ENCODE measurements around the gene SPDYE4. TPM values are rescaled to one million over a fixed set of nuclear protein-coding genes. Genes with fewer than 3 reads are reported as not detected.

Gene SPDYE4
- polyA plus RNA-seq, 1 of the 3 experiments (the other 2 are of a cell fraction): not detected

DNA sequence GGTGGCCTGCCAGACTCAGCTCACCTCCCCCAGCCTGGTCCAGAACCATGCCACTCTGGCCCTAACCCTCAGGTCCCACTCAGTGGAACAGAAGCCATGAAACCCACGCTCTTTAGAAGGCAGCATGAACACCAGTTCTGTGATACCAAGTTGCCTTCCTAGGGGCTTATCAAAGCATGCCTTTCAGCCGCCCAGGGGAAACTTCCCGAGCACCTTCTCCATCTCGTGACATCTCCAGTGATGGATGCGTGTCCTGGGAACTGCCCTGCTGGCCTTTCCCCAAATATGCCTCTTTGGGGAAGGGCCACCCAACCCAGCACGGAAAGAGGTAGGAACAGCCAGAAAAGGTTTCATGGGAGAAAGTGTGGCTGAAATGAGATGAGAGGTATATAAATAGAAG is 22.0 kb downstream of the SPDYE4 start (continued):
- TF ChIP-seq JUND (IDR thresholded peaks at IDR 0.05): no peak
- TF ChIP-seq, protein P1, sequence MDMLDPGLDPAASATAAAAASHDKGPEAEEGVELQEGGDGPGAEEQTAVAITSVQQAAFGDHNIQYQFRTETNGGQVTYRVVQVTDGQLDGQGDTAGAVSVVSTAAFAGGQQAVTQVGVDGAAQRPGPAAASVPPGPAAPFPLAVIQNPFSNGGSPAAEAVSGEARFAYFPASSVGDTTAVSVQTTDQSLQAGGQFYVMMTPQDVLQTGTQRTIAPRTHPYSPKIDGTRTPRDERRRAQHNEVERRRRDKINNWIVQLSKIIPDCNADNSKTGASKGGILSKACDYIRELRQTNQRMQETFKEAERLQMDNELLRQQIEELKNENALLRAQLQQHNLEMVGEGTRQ (IDR thresholded peaks at IDR 0.05; ENCODE audit: borderline replicate concordance, low read depth, low read length): no peak
- TF ChIP-seq, protein P2, sequence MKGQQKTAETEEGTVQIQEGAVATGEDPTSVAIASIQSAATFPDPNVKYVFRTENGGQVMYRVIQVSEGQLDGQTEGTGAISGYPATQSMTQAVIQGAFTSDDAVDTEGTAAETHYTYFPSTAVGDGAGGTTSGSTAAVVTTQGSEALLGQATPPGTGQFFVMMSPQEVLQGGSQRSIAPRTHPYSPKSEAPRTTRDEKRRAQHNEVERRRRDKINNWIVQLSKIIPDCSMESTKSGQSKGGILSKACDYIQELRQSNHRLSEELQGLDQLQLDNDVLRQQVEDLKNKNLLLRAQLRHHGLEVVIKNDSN (IDR thresholded peaks at IDR 0.05; ENCODE audit: borderline replicate concordance, low read depth): no peak
- TF ChIP-seq YY1 (IDR thresholded peaks at IDR 0.05; ENCODE audit: low read depth): no peak
- TF ChIP-seq, protein P3, sequence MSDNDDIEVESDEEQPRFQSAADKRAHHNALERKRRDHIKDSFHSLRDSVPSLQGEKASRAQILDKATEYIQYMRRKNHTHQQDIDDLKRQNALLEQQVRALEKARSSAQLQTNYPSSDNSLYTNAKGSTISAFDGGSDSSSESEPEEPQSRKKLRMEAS (IDR thresholded peaks at IDR 0.05; ENCODE audit: low read depth): no peak

DNA sequence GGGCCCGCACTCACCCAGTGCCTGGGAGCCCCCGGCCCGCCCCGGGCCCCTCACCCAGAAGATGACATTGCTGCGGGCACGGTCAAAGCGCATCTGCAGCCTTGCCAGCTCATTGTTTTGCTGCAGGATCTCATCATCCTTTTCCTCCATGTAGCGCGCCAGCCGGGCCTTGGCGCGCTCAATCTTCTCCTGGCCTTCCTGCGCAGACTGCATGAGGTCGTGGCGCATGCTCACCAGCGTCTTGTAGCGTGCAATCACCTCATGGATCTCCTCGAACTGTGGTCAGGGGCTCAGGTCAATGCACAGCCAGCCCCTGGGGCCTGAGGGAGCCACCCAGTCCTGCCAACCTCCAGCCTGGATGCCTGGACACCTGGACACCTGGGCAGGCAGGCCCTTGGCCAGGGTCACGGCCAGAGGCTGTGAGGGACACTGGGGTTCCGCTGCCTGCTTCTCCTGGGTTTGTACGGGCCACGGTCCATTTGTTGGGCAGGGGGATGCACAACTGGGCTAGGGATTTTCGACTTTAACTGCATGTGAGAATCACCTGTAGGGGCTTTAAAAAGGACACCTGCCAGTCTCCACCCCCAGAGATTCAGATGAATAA is 22.9 kb downstream of the SPDYE4 start:
- Histone ChIP-seq H3F3A (replicated peaks; ENCODE audit: insufficient read depth) (no peaks in the 10 kb centered on the region), H3K27me3 (ENCODE audit: insufficient read depth) (no peaks in the 10 kb centered on the region), H3K4me2 (no peak overlapping the region), H3K9me3 (no peaks in the 10 kb centered on the region), H3K27ac (ENCODE audit: low read depth in 2 of 2, low read length in 1 of 2) (no peak overlapping the region), H3K9me2 (no peaks in the 10 kb centered on the region), H3K79me2 (ENCODE audit: insufficient read depth) (no peaks in the 10 kb centered on the region), H3K36me3 (replicated peaks in 1 of 2; ENCODE audit: control insufficient read depth in 1 of 2, insufficient read depth in 2 of 2, low read length in 1 of 2) (no peaks in the 10 kb centered on the region), H3K4me1 (ENCODE audit: control insufficient read depth in 1 of 2, insufficient read depth in 2 of 2, low read depth in 1 of 2, low read length in 1 of 2) (no peaks in the 10 kb centered on the region; a peak in 1 of 4 replicates), H4K20me1 (ENCODE audit: insufficient read depth) (no peaks in the 10 kb centered on the region), H3K9ac (no peak overlapping the region), H2AFZ (ENCODE audit: low read depth) (no peak overlapping the region), H3K4me3 (ENCODE audit: low read depth in 2 of 2, low read length in 1 of 2) (no peak overlapping the region)
- ChIA-PET CTCF (interaction anchor here (1.7 kb wide), 1 partner anchor 84 kb away, joined by 4 read pairs; no protein-coding TSS in a partner anchor), POLR2A (no interaction called here)
- TF ChIP-seq, protein P4, sequence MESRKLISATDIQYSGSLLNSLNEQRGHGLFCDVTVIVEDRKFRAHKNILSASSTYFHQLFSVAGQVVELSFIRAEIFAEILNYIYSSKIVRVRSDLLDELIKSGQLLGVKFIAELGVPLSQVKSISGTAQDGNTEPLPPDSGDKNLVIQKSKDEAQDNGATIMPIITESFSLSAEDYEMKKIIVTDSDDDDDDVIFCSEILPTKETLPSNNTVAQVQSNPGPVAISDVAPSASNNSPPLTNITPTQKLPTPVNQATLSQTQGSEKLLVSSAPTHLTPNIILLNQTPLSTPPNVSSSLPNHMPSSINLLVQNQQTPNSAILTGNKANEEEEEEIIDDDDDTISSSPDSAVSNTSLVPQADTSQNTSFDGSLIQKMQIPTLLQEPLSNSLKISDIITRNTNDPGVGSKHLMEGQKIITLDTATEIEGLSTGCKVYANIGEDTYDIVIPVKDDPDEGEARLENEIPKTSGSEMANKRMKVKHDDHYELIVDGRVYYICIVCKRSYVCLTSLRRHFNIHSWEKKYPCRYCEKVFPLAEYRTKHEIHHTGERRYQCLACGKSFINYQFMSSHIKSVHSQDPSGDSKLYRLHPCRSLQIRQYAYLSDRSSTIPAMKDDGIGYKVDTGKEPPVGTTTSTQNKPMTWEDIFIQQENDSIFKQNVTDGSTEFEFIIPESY (IDR thresholded peaks at IDR 0.05; ENCODE audit: borderline replicate concordance, low read depth): no peak
- no peak for TF ChIP-seq RXRA (IDR thresholded peaks at IDR 0.05; ENCODE audit: borderline replicate concordance, low read depth)
- no peak for TF ChIP-seq ELF1 (IDR thresholded peaks at IDR 0.05)
- TF ChIP-seq NRF1 (IDR thresholded peaks at IDR 0.05; ENCODE audit: low read depth, low read length): no peak
- TF ChIP-seq, protein P2 (IDR thresholded peaks at IDR 0.05; ENCODE audit: borderline replicate concordance, low read depth): no peak
- no peak for TF ChIP-seq RFX5 (IDR thresholded peaks at IDR 0.05; ENCODE audit: low read length)
- WGBS (ENCODE audit: low lambda C conversion rate): 79% methylated on average over 18 of the region's 23 CpGs
- DNase-seq: no peak
